Measurements from ENCODE around the gene LONP1. TPM values are rescaled to one million over a fixed set of nuclear protein-coding genes. Genes with fewer than 3 reads are reported as not detected.

The LONP1 gene
- total RNA-seq, 4 donors from 2014 or later: 45.0 to 100 (median 67.9) TPM

DNA sequence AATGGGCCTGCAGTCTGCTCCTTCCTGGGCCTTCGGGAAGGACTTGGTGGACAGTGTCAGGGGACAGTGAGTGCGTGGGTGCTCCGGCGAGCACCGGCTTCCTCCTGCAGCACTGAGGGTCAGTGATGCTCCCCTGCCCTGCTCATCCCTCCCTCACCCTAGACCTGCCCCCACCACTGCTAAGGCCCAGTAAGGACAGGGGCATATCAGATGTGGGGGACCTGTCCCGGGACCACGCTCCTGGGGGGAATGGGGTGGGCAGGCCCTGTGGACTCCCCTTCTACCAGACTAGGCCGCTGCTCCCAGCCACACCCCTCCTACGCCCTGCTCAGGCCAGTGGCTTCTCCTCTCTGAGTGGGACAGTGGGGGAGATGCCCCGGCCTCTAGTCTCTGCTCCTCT, 42.8 kb downstream of the LONP1 start:
- H3K4me1 ChIP-seq: peaks cover 8 to 15% of the 10 kb centered on the region in 2 donors
- no peaks in the 10 kb centered on the region for H3K27me3 ChIP-seq
- no peak for DNase-seq
- WGBS, 2 donors: 93 to 96% methylated on average over 5 of the region's 10 CpGs
- no peaks in the 10 kb centered on the region for H3K9me3 ChIP-seq
- no peak overlapping the region for H3K27ac ChIP-seq
- intact Hi-C loops (cut with DNase I): no loop called here
- H3K4me3 ChIP-seq (replicated peaks in 1 of 3): no peak overlapping the region
- TF ChIP-seq POLR2A (IDR thresholded peaks at IDR 0.05): no peak
- TF ChIP-seq, protein P1, sequence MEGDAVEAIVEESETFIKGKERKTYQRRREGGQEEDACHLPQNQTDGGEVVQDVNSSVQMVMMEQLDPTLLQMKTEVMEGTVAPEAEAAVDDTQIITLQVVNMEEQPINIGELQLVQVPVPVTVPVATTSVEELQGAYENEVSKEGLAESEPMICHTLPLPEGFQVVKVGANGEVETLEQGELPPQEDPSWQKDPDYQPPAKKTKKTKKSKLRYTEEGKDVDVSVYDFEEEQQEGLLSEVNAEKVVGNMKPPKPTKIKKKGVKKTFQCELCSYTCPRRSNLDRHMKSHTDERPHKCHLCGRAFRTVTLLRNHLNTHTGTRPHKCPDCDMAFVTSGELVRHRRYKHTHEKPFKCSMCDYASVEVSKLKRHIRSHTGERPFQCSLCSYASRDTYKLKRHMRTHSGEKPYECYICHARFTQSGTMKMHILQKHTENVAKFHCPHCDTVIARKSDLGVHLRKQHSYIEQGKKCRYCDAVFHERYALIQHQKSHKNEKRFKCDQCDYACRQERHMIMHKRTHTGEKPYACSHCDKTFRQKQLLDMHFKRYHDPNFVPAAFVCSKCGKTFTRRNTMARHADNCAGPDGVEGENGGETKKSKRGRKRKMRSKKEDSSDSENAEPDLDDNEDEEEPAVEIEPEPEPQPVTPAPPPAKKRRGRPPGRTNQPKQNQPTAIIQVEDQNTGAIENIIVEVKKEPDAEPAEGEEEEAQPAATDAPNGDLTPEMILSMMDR (IDR thresholded peaks at IDR 0.05): no peak
- H3K36me3 ChIP-seq: no peaks in the 10 kb centered on the region

DNA sequence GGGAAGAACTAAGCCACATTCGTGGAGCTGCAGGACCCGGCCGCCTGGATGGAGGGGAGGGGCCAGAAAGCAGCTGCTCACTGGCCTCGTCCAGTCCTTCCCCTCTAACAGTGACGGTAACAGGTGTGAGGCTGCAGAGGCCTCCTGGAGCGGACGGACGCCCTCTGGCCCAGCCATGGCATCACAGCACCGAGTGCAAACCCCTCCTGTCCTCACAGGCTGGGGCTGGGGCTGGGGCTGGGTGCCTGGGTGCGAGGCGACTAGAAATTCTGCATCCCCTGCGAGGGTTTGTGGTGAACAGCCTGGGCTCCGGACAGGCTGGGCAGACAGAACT, 43.2 kb downstream of the LONP1 start:
- no peak for TF ChIP-seq POLR2A (IDR thresholded peaks at IDR 0.05)
- TF ChIP-seq, protein P1 (IDR thresholded peaks at IDR 0.05): no peak
- intact Hi-C loops (cut with DNase I): no loop called here
- no peak for DNase-seq
- Histone ChIP-seq H3K27ac (no peak overlapping the region), H3K4me3 (replicated peaks in 1 of 3) (no peak overlapping the region), H3K4me1 (peaks cover 8 to 15% of the 10 kb centered on the region in 2 donors), H3K27me3 (no peaks in the 10 kb centered on the region), H3K9me3 (no peaks in the 10 kb centered on the region), H3K36me3 (no peaks in the 10 kb centered on the region)
- 83 to 86% methylated on average over 10 to 12 of the region's 13 CpGs for WGBS, 2 donors

DNA sequence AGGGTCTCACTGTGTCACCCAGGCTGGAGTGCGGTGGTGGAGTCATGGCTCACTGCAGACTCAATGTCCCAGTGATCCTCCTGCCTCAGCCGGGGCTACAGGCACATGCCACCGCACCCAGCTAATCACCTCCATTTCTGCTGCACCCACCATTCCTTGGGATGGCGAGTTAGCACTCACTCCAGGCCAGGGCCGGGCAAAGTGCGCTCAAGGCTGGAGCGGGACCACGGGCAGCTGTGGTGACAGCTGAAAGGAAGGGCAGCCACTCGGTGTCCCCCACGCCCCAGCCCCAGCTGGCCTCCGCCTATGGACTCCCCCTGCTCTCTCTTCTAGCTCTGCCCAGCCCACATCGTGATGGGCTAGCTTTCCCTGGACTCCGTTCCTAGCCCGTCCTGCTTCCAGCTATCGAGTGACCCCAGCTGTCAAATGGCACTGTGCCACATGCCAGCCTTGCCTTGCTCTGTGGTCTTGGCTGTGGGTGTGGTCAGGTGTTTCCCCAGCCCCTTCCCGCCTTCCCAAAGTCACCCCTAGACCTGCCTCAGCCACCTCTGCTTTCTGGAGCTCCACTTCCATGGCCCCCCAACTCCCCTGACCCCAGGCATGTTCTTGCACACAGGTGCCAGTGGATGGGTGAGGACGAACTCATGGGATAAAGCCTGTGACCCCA, 43.7 kb downstream of the LONP1 start:
- no peaks in the 10 kb centered on the region for H3K27me3 ChIP-seq
- peaks cover 8 to 12% of the 10 kb centered on the region in 2 donors for H3K4me1 ChIP-seq
- no peak overlapping the region for H3K4me3 ChIP-seq (replicated peaks in 1 of 3)
- TF ChIP-seq POLR2A (IDR thresholded peaks at IDR 0.05): no peak
- TF ChIP-seq, protein P1 (IDR thresholded peaks at IDR 0.05): no peak
- peaks cover 0 to 3% of the 10 kb centered on the region in 2 donors for H3K36me3 ChIP-seq
- DNase-seq: no peak
- no peak overlapping the region for H3K27ac ChIP-seq
- WGBS, 2 donors: 82 to 88% methylated on average over 12 to 16 of the region's 17 CpGs
- H3K9me3 ChIP-seq: no peaks in the 10 kb centered on the region
- intact Hi-C loops (cut with DNase I): no loop called here

DNA sequence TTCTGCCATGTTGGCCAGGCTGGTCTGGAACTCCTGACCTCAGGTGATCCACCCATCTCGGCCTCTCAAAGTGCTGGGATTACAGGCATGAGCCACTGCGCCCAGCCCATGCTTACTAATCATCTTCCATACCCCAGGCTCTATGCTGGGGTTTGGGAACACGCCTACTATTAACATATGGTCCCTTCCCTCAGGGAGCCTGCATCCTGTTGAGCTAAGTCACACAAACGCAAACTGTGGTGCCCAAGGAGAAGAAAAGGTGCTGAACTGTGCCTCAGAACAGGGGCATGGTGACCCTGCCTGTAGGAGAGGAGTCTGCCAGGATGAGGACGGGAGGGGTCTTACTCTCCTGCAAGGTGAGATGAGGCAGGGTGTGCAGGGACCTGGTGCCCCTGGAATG, 45.2 kb downstream of the LONP1 start:
- no peaks in the 10 kb centered on the region for H3K9me3 ChIP-seq
- intact Hi-C loops (cut with DNase I): no loop called here
- WGBS, 2 donors: 79 to 86% methylated on average over 3 to 5 of the region's 5 CpGs

DNA sequence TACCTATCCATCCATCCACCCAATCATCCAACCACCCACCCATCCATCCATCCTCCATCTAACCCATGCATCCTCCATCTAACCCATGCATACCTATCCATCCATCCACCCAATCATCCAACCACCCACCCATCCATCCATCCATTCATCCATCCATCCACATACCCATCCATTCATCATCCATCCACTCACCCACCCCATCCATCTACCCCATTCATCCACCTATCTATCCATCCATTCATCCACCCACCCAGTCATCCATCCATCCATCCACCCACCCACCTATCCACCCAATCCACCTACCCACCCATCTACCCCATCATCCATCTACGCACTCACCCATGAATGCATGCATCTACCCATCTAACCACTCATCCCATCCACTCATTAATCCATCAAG, 46.2 kb downstream of the LONP1 start:
- Histone ChIP-seq H3K27ac (no peak overlapping the region), H3K4me1 (no peaks in the 10 kb centered on the region), H3K27me3 (no peaks in the 10 kb centered on the region), H3K36me3 (peaks cover 10 to 18% of the 10 kb centered on the region in 2 donors), H3K9me3 (no peaks in the 10 kb centered on the region), H3K4me3 (replicated peaks in 1 of 3) (no peak overlapping the region)
- WGBS, 2 donors: 96 to 98% methylated on average over 1 of the region's 1 CpG
- DNase-seq: no peak
- intact Hi-C loops (cut with DNase I): no loop called here
- TF ChIP-seq, protein P1 (IDR thresholded peaks at IDR 0.05): no peak
- no peak for TF ChIP-seq POLR2A (IDR thresholded peaks at IDR 0.05)

More for the DNA sequence above, 45.2 kb downstream of the LONP1 start:
- TF ChIP-seq, protein P1 (IDR thresholded peaks at IDR 0.05): no peak
- TF ChIP-seq POLR2A (IDR thresholded peaks at IDR 0.05): no peak
- no peak for DNase-seq
- Histone ChIP-seq H3K4me3 (replicated peaks in 1 of 3) (no peak overlapping the region), H3K4me1 (peaks cover 8 to 9% of the 10 kb centered on the region in 2 donors), H3K27ac (no peak overlapping the region), H3K36me3 (peaks cover under 1 to 9% of the 10 kb centered on the region in 2 donors), H3K27me3 (no peaks in the 10 kb centered on the region)

Data from thyroid gland (tissue), 4 donors.